Neuronal stem cell (in vitro differentiated cells): ENCODE data around the gene GLRB.
"Not testable (repeated sequence)": the region's sequence is repeated elsewhere in the genome, so short reads cannot be mapped to it uniquely, and the experiment has no call there.

ENCODE experiments used
- DNase-seq: peaks from one replicate; pipeline ENCODE4 v3.0.0-alpha.2; 2013; ENCODE audit warnings: low spot score
- H2AFZ ChIP-seq: one replicate; pipeline ENCODE4 v1.6.1; 2013; ENCODE audit warnings: mild to moderate bottlenecking, low read length, inconsistent platforms
- H2AK5ac ChIP-seq: 2 replicates; pipeline ENCODE4 v1.6.1; 2013; ENCODE audit warnings: low read depth, mild to moderate bottlenecking, inconsistent platforms, low read length, moderate library complexity, mixed read lengths
- H2BK120ac ChIP-seq: 2 replicates; pipeline ENCODE4 v1.6.1; 2013; ENCODE audit warnings: low read depth, mild to moderate bottlenecking, inconsistent platforms, low read length, moderate library complexity, mixed read lengths
- H2BK12ac ChIP-seq: one replicate; pipeline ENCODE4 v1.6.1; 2013; ENCODE audit warnings: low read length, inconsistent platforms
- H2BK15ac ChIP-seq: 2 replicates; pipeline ENCODE4 v1.6.1; 2013; ENCODE audit warnings: mild to moderate bottlenecking, low read length, inconsistent platforms, mixed read lengths
- H2BK5ac ChIP-seq: one replicate; pipeline ENCODE4 v1.6.1; 2013; ENCODE audit warnings: inconsistent platforms, mild to moderate bottlenecking, low read length, moderate library complexity
- H3K14ac ChIP-seq: one replicate; pipeline ENCODE4 v1.6.1; 2013; ENCODE audit warnings: low read length, inconsistent platforms
- H3K18ac ChIP-seq: 2 replicates; pipeline ENCODE4 v1.6.1; 2013; ENCODE audit warnings: low read length, inconsistent platforms
- H3K23ac ChIP-seq: 2 replicates; pipeline ENCODE4 v1.6.1; 2013; ENCODE audit warnings: low read depth, mild to moderate bottlenecking, mixed read lengths, low read length, inconsistent platforms; ENCODE audit not compliant: poor library complexity
- H3K27ac ChIP-seq: replicated peaks from 3 replicates; pipeline ENCODE4 v1.5.1; 2013; ENCODE audit warnings: low read length, inconsistent platforms
- H3K27me3 ChIP-seq, 3 experiments: 2 replicates each; pipeline ENCODE4 v1.6.1; 2013; ENCODE audit warnings: low read length in 3 of 3, mild to moderate bottlenecking in 2 of 3, inconsistent platforms in 1 of 3, low read depth in 1 of 3, mixed read lengths in 1 of 3, moderate library complexity in 1 of 3; ENCODE audit not compliant: control insufficient read depth in 3 of 3, insufficient read depth in 3 of 3
- H3K36me3 ChIP-seq, 2 donors: replicated peaks in 1 of 2; 2 replicates each; pipeline ENCODE4 v1.6.1; 2013; ENCODE audit warnings: low read length in 2 of 2; ENCODE audit not compliant: control insufficient read depth in 2 of 2, insufficient read depth in 2 of 2
- H3K4ac ChIP-seq: 2 replicates; pipeline ENCODE4 v1.6.1; 2013; ENCODE audit warnings: inconsistent platforms, mild to moderate bottlenecking, low read length, moderate library complexity
- H3K4me1 ChIP-seq, 2 donors: 1 replicate in 1 of 2; 2 replicates in 1 of 2; pipeline ENCODE4 v1.6.1; 2013; ENCODE audit warnings: low read length in 2 of 2, low read depth in 1 of 2; ENCODE audit not compliant: control insufficient read depth in 2 of 2, insufficient read depth in 1 of 2
- H3K4me2 ChIP-seq: one replicate; pipeline ENCODE4 v1.6.1; 2013; ENCODE audit warnings: mild to moderate bottlenecking, low read length, inconsistent platforms; ENCODE audit not compliant: insufficient read depth, poor library complexity, severe bottlenecking
- H3K4me3 ChIP-seq, 2 donors: 2 replicates each; pipeline ENCODE4 v1.5.1; 2013; ENCODE audit warnings: low read length in 2 of 2, mild to moderate bottlenecking in 2 of 2, inconsistent platforms in 1 of 2, moderate library complexity in 1 of 2
- H3K79me1 ChIP-seq: one replicate; pipeline ENCODE4 v1.6.1; 2013; ENCODE audit warnings: low read depth, mild to moderate bottlenecking, inconsistent platforms, low read length, moderate library complexity
- H3K9ac ChIP-seq: one replicate; pipeline ENCODE4 v1.6.1; 2013; ENCODE audit warnings: mild to moderate bottlenecking, low read depth, low read length, inconsistent platforms; ENCODE audit not compliant: poor library complexity
- H3K9me3 ChIP-seq, 2 donors: replicated peaks in 1 of 2; 2 replicates each; pipeline versions ENCODE3 to v1.6.1; 2013; ENCODE audit warnings: low read length in 2 of 2, mild to moderate bottlenecking in 2 of 2, inconsistent platforms in 1 of 2, low read depth in 1 of 2, mixed read lengths in 1 of 2, moderate library complexity in 1 of 2; ENCODE audit not compliant: control insufficient read depth in 2 of 2, insufficient read depth in 1 of 2
- H4K8ac ChIP-seq: one replicate; pipeline ENCODE4 v1.6.1; 2013; ENCODE audit warnings: low read depth, mild to moderate bottlenecking, inconsistent platforms, low read length, moderate library complexity
- H4K91ac ChIP-seq: one replicate; pipeline ENCODE4 v1.6.1; 2013; ENCODE audit warnings: low read length, low read depth, mild to moderate bottlenecking, inconsistent platforms; ENCODE audit not compliant: poor library complexity
- WGBS, 2 donors: extraction: QIAGEN DNeasy Blood & Tissue Kit; methylation state at CpG; one replicate each; pipeline ENCODE4 v1.1.7; 2013; ENCODE audit warnings: missing lambda C conversion rate in 2 of 2, mixed read lengths in 1 of 2; ENCODE audit not compliant: insufficient read length in 2 of 2, insufficient replicate concordance in 1 of 2; ENCODE audit errors: extremely low coverage in 2 of 2; 5-methylcytosine and 5-hydroxymethylcytosine counted together

The GLRB gene

DNA sequence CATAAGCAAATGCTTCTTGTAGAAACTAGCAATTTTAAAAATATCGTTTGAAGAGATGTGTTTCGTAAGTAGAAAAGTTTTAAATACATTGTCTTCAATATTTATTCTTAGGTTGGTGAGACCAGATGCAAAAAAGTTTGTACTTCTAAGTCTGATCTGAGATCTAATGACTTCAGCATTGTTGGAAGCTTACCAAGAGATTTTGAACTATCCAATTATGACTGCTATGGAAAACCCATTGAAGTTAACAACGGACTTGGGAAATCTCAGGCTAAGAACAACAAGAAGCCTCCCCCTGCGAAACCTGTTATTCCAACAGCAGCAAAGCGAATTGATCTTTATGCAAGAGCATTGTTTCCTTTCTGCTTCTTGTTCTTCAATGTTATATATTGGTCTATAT, 94.4 kb downstream of the GLRB start:
- Histone ChIP-seq H2AK5ac (no peak overlapping the region), H3K36me3 (no peaks in the 10 kb centered on the region), H3K4me3 (no peak overlapping the region), H2BK120ac (no peak overlapping the region), H3K27me3 (no peaks in the 10 kb centered on the region), H4K91ac (no peak overlapping the region), H3K4me2 (no peak overlapping the region), H3K9me3 (no peaks in the 10 kb centered on the region), H2BK12ac (no peak overlapping the region), H3K18ac (no peak overlapping the region), H3K4me1 (no peaks in the 10 kb centered on the region), H3K27ac (no peak overlapping the region), H3K79me1 (no peaks in the 10 kb centered on the region), H2AFZ (no peak overlapping the region), H2BK15ac (no peak overlapping the region), H3K4ac (no peak overlapping the region), H3K23ac (no peak overlapping the region), H3K9ac (no peak overlapping the region), H2BK5ac (no peak overlapping the region), H3K14ac (no peak overlapping the region), H4K8ac (no peak overlapping the region)
- 100% methylated on average over 2 of the region's 5 CpGs; no CpG with 5 or more reads in 1 of the 2 donors for WGBS, 2 donors
- DNase-seq: no peak

DNA sequence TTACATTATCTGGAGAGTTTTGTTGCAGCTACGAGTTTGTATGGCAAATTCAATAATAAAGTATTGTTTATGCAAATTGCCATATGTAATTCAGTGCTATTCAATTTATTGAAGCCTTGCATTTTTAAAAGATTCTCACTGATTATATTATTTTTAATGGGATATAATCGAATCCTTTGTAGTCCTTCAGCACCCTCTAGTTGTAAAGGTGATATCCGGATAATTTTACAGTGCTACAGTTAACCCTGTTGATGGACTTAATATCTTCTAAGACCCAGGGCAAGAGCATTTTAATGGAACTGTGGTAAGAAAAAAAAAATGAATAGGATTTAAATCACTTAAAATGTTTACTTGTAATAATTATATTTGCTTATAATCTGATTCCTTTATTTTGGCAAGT, 96.1 kb downstream of the GLRB start:
- Histone ChIP-seq H3K36me3 (no peaks in the 10 kb centered on the region), H2BK120ac (no peak overlapping the region), H2AFZ (no peak overlapping the region), H3K4me1 (no peaks in the 10 kb centered on the region), H4K91ac (no peak overlapping the region), H3K23ac (no peak overlapping the region), H2AK5ac (no peak overlapping the region), H3K79me1 (no peaks in the 10 kb centered on the region), H3K4me2 (no peak overlapping the region), H4K8ac (no peak overlapping the region), H3K9ac (no peak overlapping the region), H3K27ac (no peak overlapping the region), H2BK5ac (no peak overlapping the region), H3K18ac (no peak overlapping the region), H2BK12ac (no peak overlapping the region), H3K4ac (no peak overlapping the region), H3K4me3 (no peak overlapping the region), H3K14ac (no peak overlapping the region), H3K9me3 (no peaks in the 10 kb centered on the region), H3K27me3 (no peaks in the 10 kb centered on the region), H2BK15ac (no peak overlapping the region)
- DNase-seq: no peak
- WGBS, 2 donors: no CpG with 5 or more reads among the region's 3 CpGs

DNA sequence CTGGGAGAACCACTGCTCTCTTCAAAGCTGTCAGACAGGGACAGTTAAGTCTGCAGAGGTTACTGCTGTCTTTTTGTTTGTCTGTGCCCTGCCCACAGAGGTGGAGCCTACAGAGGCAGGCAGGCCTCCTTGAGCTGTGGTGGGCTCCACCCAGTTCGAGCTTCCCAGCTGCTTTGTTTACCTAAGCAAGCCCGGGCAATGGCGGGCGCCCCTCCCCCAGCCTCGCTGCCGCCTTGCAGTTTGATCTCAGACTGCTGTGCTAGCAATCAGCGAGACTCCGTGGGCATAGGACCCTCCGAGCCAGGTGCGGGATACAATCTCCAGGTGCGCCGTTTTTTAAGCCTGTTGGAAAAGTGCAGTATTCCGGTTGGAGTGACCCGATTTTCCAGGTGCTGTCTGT, 104.3 kb downstream of the GLRB start:
- not testable (repeated sequence) for H3K9ac ChIP-seq, H4K8ac ChIP-seq, H3K79me1 ChIP-seq, H2BK120ac ChIP-seq, H3K23ac ChIP-seq, H3K4me3 ChIP-seq, H3K4ac ChIP-seq, H3K18ac ChIP-seq, H4K91ac ChIP-seq, H2BK5ac ChIP-seq, H3K9me3 ChIP-seq, H2BK15ac ChIP-seq, H3K4me1 ChIP-seq, H3K27ac ChIP-seq, H2AK5ac ChIP-seq, H3K36me3 ChIP-seq, H3K27me3 ChIP-seq, H2AFZ ChIP-seq, DNase-seq, H2BK12ac ChIP-seq, H3K14ac ChIP-seq, H3K4me2 ChIP-seq
- WGBS, 2 donors: no CpG with 5 or more reads among the region's 14 CpGs

DNA sequence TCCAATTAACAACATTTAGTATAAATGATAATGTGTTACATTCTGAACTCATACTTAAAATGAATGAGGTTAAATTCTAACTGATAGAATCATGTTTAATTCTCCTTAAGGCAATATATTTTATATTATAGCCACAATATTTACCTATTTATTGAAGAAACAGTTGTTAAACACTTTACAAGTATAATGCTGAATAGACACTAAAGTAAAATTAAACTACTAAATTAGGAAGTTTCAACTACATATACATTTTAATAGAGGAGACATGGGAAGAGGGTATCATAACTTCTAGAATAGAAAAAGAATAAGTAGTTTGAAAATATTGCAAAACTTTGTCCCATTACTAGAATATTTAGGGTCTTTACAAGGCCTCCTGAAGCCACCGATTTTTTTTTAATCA, 108.3 kb downstream of the GLRB start:
- Histone ChIP-seq H2BK5ac (no peak overlapping the region), H3K4ac (no peak overlapping the region), H3K9ac (no peak overlapping the region), H3K79me1 (no peaks in the 10 kb centered on the region), H3K4me3 (no peak overlapping the region), H3K27me3 (no peaks in the 10 kb centered on the region), H4K8ac (no peak overlapping the region), H3K9me3 (peaks cover 0 to 2% of the 10 kb centered on the region in 2 donors), H3K36me3 (no peaks in the 10 kb centered on the region), H3K4me1 (peaks cover 0 to 2% of the 10 kb centered on the region in 2 donors), H3K4me2 (no peak overlapping the region), H2AFZ (no peak overlapping the region), H3K27ac (no peak overlapping the region), H3K23ac (no peak overlapping the region), H3K18ac (no peak overlapping the region), H2BK120ac (no peak overlapping the region), H2AK5ac (no peak overlapping the region), H2BK12ac (no peak overlapping the region), H2BK15ac (no peak overlapping the region), H3K14ac (no peak overlapping the region), H4K91ac (no peak overlapping the region)
- no CpG with 5 or more reads among the region's 1 CpG for WGBS, 2 donors
- no peak for DNase-seq
